HCT116 (cell line): Measurements from ENCODE around the gene CDH26. TPM values are rescaled to one million over a fixed set of nuclear protein-coding genes. Genes with fewer than 3 reads are reported as not detected.

Source experiments
- ATAC-seq: fragments of 200-7000 bp; cut with Tn5 transposase; 2 replicates; pipeline ENCODE4 v1.9.1; 2020; ENCODE audit warnings: mild to moderate bottlenecking, moderate library complexity
- BruUV-seq: library from RNA; stranded (reverse); fragments of 400-500 nt; replicated peaks from 2 replicates; lab custom pipeline; 2021; lab: Mats Ljungman, UMichigan
- CTCF ChIA-PET: fragments of 300-600 bp; sonication (Branson Sonifier 250); formaldehyde crosslinking; loops from one replicate; lab custom pipeline; 2021; ENCODE audit warnings: antibody characterized with exemption; lab: Charles Lee
- POLR2A ChIA-PET: fragments of 300-600, 350-600 bp; sonication (Branson Sonifier 250); formaldehyde crosslinking; loops from one replicate; lab custom pipeline; 2021; ENCODE audit warnings: antibody characterized with exemption; lab: Charles Lee
- RAD21 ChIA-PET, 2 experiments: fragments of 300-600 bp; sonication (Branson Sonifier 250); formaldehyde crosslinking; loops; one replicate each; lab custom pipeline; 2023; ENCODE audit warnings: low total read pairs in 2 of 2; ENCODE audit not compliant: uncharacterized antibody in 2 of 2, unreplicated experiment in 2 of 2, low non-redundant PET in 1 of 2; lab: Charles Lee
- DNase-seq: peaks from one replicate; pipeline ENCODE4 v3.0.0-alpha.2; 2010; ENCODE audit warnings: low read depth, low spot score
- H2AFZ ChIP-seq: fragments of 200-600 bp; shearing (Covaris generic), sonication (generic); 2 replicates; pipeline ENCODE4 v1.6.1; 2017; ENCODE audit warnings: low read depth, mixed run types, mixed read lengths, antibody characterized with exemption, low read length; ENCODE audit not compliant: poor library complexity, severe bottlenecking
- H3K27ac ChIP-seq: 2 replicates; pipeline ENCODE4 v1.5.1; 2012; ENCODE audit warnings: low read depth, low read length
- H3K27me3 ChIP-seq: fragments of 200-600 bp; sonication (generic); 2 replicates; pipeline ENCODE4 v1.6.1; 2016; ENCODE audit warnings: mixed run types, low read length, mixed read lengths; ENCODE audit not compliant: insufficient read depth
- H3K36me3 ChIP-seq, 2 experiments: fragments of 200-500 bp in 1 of 2; fragments of 200-600 bp in 1 of 2; sonication (Bioruptor generic) in 1 of 2; sonication (generic) in 1 of 2; 2 replicates each; pipeline versions ENCODE4 v1.5.1 to v1.6.1; 2014 to 2016; ENCODE audit warnings: low read length in 2 of 2, inconsistent platforms in 1 of 2, mixed read lengths in 1 of 2, mixed run types in 1 of 2; ENCODE audit not compliant: insufficient read depth in 2 of 2, control insufficient read depth in 1 of 2
- H3K4me1 ChIP-seq, 2 experiments: fragments of 200-600 bp in 1 of 2; sonication (generic) in 1 of 2; 2 replicates each; pipeline versions ENCODE4 v1.5.1 to v1.6.1; 2012 to 2017; ENCODE audit warnings: low read length in 2 of 2, inconsistent platforms in 1 of 2, mild to moderate bottlenecking in 1 of 2, mixed read lengths in 1 of 2, mixed run types in 1 of 2, moderate library complexity in 1 of 2; ENCODE audit not compliant: insufficient read depth in 2 of 2, control insufficient read depth in 1 of 2
- H3K4me2 ChIP-seq: fragments of 200-600 bp; sonication (generic); 2 replicates; pipeline ENCODE4 v1.6.1; 2017; ENCODE audit warnings: mixed run types, low read length, mixed read lengths
- H3K4me3 ChIP-seq, 2 experiments: fragments of 200-600 bp in 1 of 2; sonication (generic) in 1 of 2; replicated peaks in 1 of 2; 2 replicates each; pipeline ENCODE4 v1.5.1; 2011 to 2016; ENCODE audit warnings: low read length in 2 of 2, control low read depth in 1 of 2, low read depth in 1 of 2, mild to moderate bottlenecking in 1 of 2, mixed read lengths in 1 of 2, mixed run types in 1 of 2
- H3K79me2 ChIP-seq: fragments of 200-600 bp; sonication (generic); 2 replicates; pipeline ENCODE4 v1.6.1; 2017; ENCODE audit warnings: mild to moderate bottlenecking, mixed run types, low read length, moderate library complexity, mixed read lengths; ENCODE audit not compliant: insufficient read depth
- H3K9ac ChIP-seq: fragments of 200-600 bp; sonication (generic); 2 replicates; pipeline ENCODE4 v1.6.1; 2016; ENCODE audit warnings: low read length, mixed read lengths
- H3K9me2 ChIP-seq: fragments of 200-600 bp; sonication (generic), shearing (Covaris generic); 2 replicates; pipeline ENCODE4 v1.6.1; 2017; ENCODE audit warnings: mixed run types, mild to moderate bottlenecking, moderate library complexity; ENCODE audit not compliant: insufficient read depth
- H3K9me3 ChIP-seq, 2 experiments: fragments of 200-500 bp in 1 of 2; fragments of 200-600 bp in 1 of 2; sonication (Bioruptor generic) in 1 of 2; sonication (generic) in 1 of 2; 2 replicates each; pipeline ENCODE4 v1.6.1; 2014 to 2017; ENCODE audit warnings: low read length in 2 of 2, mixed read lengths in 2 of 2, inconsistent platforms in 1 of 2, low read depth in 1 of 2, mild to moderate bottlenecking in 1 of 2, mixed run types in 1 of 2, moderate library complexity in 1 of 2; ENCODE audit not compliant: control insufficient read depth in 1 of 2, insufficient read depth in 1 of 2
- H4K20me1 ChIP-seq: fragments of 200-600 bp; sonication (generic), shearing (Covaris generic); 2 replicates; pipeline ENCODE4 v1.6.1; 2017; ENCODE audit warnings: mixed run types, mild to moderate bottlenecking, moderate library complexity; ENCODE audit not compliant: insufficient read depth
- ATF3 ChIP-seq: IDR thresholded peaks from 2 replicates; pipeline ENCODE4 v1.6.1; 2012
- CBX3 ChIP-seq: IDR thresholded peaks from 2 replicates; pipeline ENCODE4 v1.6.1; 2012; ENCODE audit warnings: low read depth
- CEBPB ChIP-seq: IDR thresholded peaks from 2 replicates; pipeline ENCODE4 v1.6.1; 2012; ENCODE audit warnings: low read depth
- JUND ChIP-seq: IDR thresholded peaks from 2 replicates; pipeline ENCODE4 v1.6.1; 2012
- MAX ChIP-seq: IDR thresholded peaks from 2 replicates; pipeline ENCODE4 v1.6.1; 2012
- RAD21 ChIP-seq: IDR thresholded peaks from 2 replicates; pipeline ENCODE4 v1.6.1; 2012; ENCODE audit warnings: low read depth, mild to moderate bottlenecking
- SP1 ChIP-seq: IDR thresholded peaks from 2 replicates; pipeline ENCODE4 v1.6.1; 2012; ENCODE audit warnings: low read depth
- TCF7L2 ChIP-seq: IDR thresholded peaks from 2 replicates; pipeline ENCODE4 v1.7.0; 2011; ENCODE audit warnings: borderline replicate concordance, inconsistent platforms; ENCODE audit not compliant: insufficient read depth, insufficient read length; ENCODE audit errors: extremely low read depth
- ZNF274 ChIP-seq: fragments of 200-500 bp; sonication (Bioruptor generic); IDR thresholded peaks from 2 replicates; pipeline ENCODE4 v1.6.1; 2014; ENCODE audit warnings: mild to moderate bottlenecking, low read depth, low read length, inconsistent platforms
- intact Hi-C: fragments of 100-400 bp; cut with micrococcal nuclease; formaldehyde crosslinking; loops from 2 replicates; pipeline ENCODE4 v1.10.0; 2022
- total RNA-seq: library from RNA; stranded (reverse); gene quantifications from one replicate; pipeline ENCODE4 v1.2.1, GENCODE V29; 2021; ENCODE audit not compliant: unreplicated experiment
- TF ChIP-seq, protein P1 (sequence below), 3 experiments: fragments of 200-600 bp in 1 of 3; sonication (generic) in 1 of 3; IDR thresholded peaks in 2 of 3; conservative IDR thresholded peaks in 1 of 3; 2 replicates each; pipeline ENCODE4 v1.5.1; 2012 to 2017; ENCODE audit warnings: low read depth in 2 of 3, low read length in 2 of 3, antibody characterized with exemption in 1 of 3, borderline replicate concordance in 1 of 3, control low read depth in 1 of 3, mild to moderate bottlenecking in 1 of 3, mixed read lengths in 1 of 3, mixed run types in 1 of 3, moderate library complexity in 1 of 3; ENCODE audit not compliant: insufficient read depth in 1 of 3

The CDH26 gene
- total RNA-seq, 1 experiment from 2014 or later: 0.34 TPM

DNA sequence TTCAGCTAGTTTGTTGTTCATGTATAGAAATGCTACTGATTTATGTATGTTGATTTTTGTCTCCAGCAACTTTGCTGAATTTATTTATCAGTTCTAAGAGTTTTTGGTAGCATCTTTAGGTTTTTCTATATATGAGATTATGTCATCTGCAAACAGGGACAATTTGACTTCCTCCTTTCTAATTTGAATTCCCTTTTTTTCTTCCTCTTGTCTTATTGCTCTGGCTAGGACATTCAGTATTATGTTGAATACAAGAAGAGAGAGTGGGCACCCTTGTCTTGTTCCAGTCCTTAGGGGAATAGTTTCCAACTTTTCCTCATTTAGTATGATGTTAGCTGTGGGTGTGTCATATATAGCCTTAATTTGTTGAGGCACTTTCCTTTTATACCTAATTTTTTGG lies 58.2 kb downstream of the CDH26 start:
- Histone ChIP-seq H3K4me3 (no peak overlapping the region), H3K4me2 (no peak overlapping the region), H4K20me1 (no peaks in the 10 kb centered on the region), H3K79me2 (no peaks in the 10 kb centered on the region), H3K27ac (no peak overlapping the region), H3K9ac (no peak overlapping the region), H2AFZ (no peak overlapping the region), H3K9me2 (no peaks in the 10 kb centered on the region), H3K27me3 (no peaks in the 10 kb centered on the region), H3K4me1 (no peaks in the 10 kb centered on the region), H3K36me3 (no peaks in the 10 kb centered on the region), H3K9me3 (no peaks in the 10 kb centered on the region; a peak in 1 of 4 replicates)
- TF ChIP-seq CEBPB (no peak), ATF3 (no peak), RAD21 (no peak), JUND (no peak), CBX3 (no peak), MAX (no peak), ZNF274 (no peak), TCF7L2 (no peak), SP1 (no peak)
- TF ChIP-seq, protein P1, sequence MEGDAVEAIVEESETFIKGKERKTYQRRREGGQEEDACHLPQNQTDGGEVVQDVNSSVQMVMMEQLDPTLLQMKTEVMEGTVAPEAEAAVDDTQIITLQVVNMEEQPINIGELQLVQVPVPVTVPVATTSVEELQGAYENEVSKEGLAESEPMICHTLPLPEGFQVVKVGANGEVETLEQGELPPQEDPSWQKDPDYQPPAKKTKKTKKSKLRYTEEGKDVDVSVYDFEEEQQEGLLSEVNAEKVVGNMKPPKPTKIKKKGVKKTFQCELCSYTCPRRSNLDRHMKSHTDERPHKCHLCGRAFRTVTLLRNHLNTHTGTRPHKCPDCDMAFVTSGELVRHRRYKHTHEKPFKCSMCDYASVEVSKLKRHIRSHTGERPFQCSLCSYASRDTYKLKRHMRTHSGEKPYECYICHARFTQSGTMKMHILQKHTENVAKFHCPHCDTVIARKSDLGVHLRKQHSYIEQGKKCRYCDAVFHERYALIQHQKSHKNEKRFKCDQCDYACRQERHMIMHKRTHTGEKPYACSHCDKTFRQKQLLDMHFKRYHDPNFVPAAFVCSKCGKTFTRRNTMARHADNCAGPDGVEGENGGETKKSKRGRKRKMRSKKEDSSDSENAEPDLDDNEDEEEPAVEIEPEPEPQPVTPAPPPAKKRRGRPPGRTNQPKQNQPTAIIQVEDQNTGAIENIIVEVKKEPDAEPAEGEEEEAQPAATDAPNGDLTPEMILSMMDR (IDR thresholded peaks at IDR 0.05 in 2 of 3, conservative IDR thresholded peaks at IDR 0.05 in 1 of 3; ENCODE audit: borderline replicate concordance in 1 of 3, insufficient read depth in 1 of 3, low read depth in 2 of 3, low read length in 2 of 3): no peak
- ChIA-PET POLR2A (no interaction called here), RAD21 (no interaction called here), CTCF (no interaction called here)
- ATAC-seq (no peak), DNase-seq (no peak)
- intact Hi-C loops: no loop called here
- BruUV-seq: no TSS peak
